GM12872 (cell line): ENCODE data around the gene KLRB1.
A peak's percentile ranks its signal among the peaks of the same experiment; 100 is the strongest.

ENCODE experiments used
- CTCF ChIP-seq: IDR thresholded peaks from 3 replicates; pipeline ENCODE4 v1.5.1; 2011; ENCODE audit warnings: low read depth, mild to moderate bottlenecking, low read length, moderate library complexity; ENCODE audit not compliant: insufficient read depth

The KLRB1 gene

GRCh38 chr12:9634177-9634803 lies 26.6 kb upstream of the KLRB1 start:
- peak; percentile 69 for TF ChIP-seq CTCF

GRCh38 chr12:9632766-9633165 lies 25.1 kb upstream of the KLRB1 start:
- no peak for TF ChIP-seq CTCF

GRCh38 chr12:9626821-9627220 lies 19.1 kb upstream of the KLRB1 start:
- no peak for TF ChIP-seq CTCF

- TF ChIP-seq CTCF, result no peak
These were observed 18.6 kb upstream of the KLRB1 start for GRCh38 chr12:9626291-9626690.

- TF ChIP-seq CTCF, result no peak
These were observed 17.3 kb upstream of the KLRB1 start for GRCh38 chr12:9625019-9625418.

- no peak for TF ChIP-seq CTCF
These were observed 11.9 kb upstream of the KLRB1 start for GRCh38 chr12:9619411-9620179.

GRCh38 chr12:9617124-9617523 lies 9.4 kb upstream of the KLRB1 start:
- no peak for TF ChIP-seq CTCF
